Esophagus muscularis mucosa (tissue), 4 donors: ENCODE measurements around the gene DTX3. TPM values are rescaled to one million over a fixed set of nuclear protein-coding genes. Genes with fewer than 3 reads are reported as not detected.
"Not testable (repeated sequence)": the region's sequence is repeated elsewhere in the genome, so short reads cannot be mapped to it uniquely, and the experiment has no call there.

Experiments
- DNase-seq: peaks from one replicate; pipeline ENCODE4 v3.0.0-alpha.2; 2017; ENCODE audit errors: extremely low spot score
- H3K27ac ChIP-seq, 4 donors: fragments of 200-600 bp; sonication (generic); replicated peaks in 1 of 4; 1 replicate in 3 of 4; 2 replicates in 1 of 4; pipeline ENCODE4 v1.5.1; 2016 to 2019; ENCODE audit warnings: mild to moderate bottlenecking in 1 of 4
- H3K27me3 ChIP-seq, 4 donors: fragments of 200-600 bp; sonication (generic); one replicate each; pipeline versions ENCODE4 v1.5.1 to v1.6.0; 2016 to 2019
- H3K36me3 ChIP-seq, 4 donors: fragments of 200-600 bp; sonication (generic); one replicate each; pipeline ENCODE4 v1.5.1; 2016 to 2019
- H3K4me1 ChIP-seq, 4 donors: fragments of 200-600 bp; sonication (generic); one replicate each; pipeline ENCODE4 v1.5.1; 2016 to 2019
- H3K4me3 ChIP-seq, 4 donors: fragments of 200-600 bp; sonication (generic); 1 replicate in 2 of 4; 2 replicates in 2 of 4; pipeline ENCODE4 v1.5.1; 2016 to 2019; ENCODE audit warnings: mild to moderate bottlenecking in 4 of 4, moderate library complexity in 1 of 4
- H3K9me3 ChIP-seq, 4 donors: fragments of 200-600 bp; sonication (generic); 1 replicate in 3 of 4; 2 replicates in 1 of 4; pipeline ENCODE4 v1.5.1; 2016 to 2019
- CTCF ChIP-seq, 3 experiments: fragments of 200-600 bp in 2 of 3; fragments of 450-650 bp in 1 of 3; sonication (generic) in 2 of 3; IDR thresholded peaks; one replicate each; pipeline ENCODE4 v1.5.1; 2017 to 2019; ENCODE audit warnings: antibody characterized with exemption in 3 of 3, mild to moderate bottlenecking in 2 of 3, moderate library complexity in 1 of 3
- EP300 ChIP-seq: sonication (generic); formaldehyde crosslinking; IDR thresholded peaks from one replicate; pipeline ENCODE4 v1.6.1; 2017; ENCODE audit warnings: antibody characterized with exemption
- POLR2A ChIP-seq: fragments of 450-650 bp; IDR thresholded peaks from one replicate; pipeline ENCODE4 v1.6.1; 2017; ENCODE audit warnings: antibody characterized with exemption, moderate library complexity, mild to moderate bottlenecking, low read depth
- POLR2AphosphoS5 ChIP-seq, 2 donors: sonication (generic); formaldehyde crosslinking; IDR thresholded peaks; one replicate each; pipeline ENCODE4 v1.6.1; 2017; ENCODE audit warnings: antibody characterized with exemption in 2 of 2
- WGBS: methylation state at CpG from one replicate; pipeline ENCODE4 v1.1.5; 2018; 5-methylcytosine and 5-hydroxymethylcytosine counted together
- intact Hi-C: fragments of 100-400 bp; cut with DNase I; formaldehyde crosslinking; loops from one replicate; pipeline ENCODE4 v1.15.1; 2023
- total RNA-seq, 4 donors: library from RNA; depleted of rRNA; stranded (reverse); fragments of >200 nt; gene quantifications; one replicate each; pipeline versions ENCODE4 v1.1.0 to v1.2.1, GENCODE V29; 2016

The DTX3 gene
- total RNA-seq, 4 donors from 2014 or later, result 39.0 to 68.6 (median 46.8) TPM

DNA sequence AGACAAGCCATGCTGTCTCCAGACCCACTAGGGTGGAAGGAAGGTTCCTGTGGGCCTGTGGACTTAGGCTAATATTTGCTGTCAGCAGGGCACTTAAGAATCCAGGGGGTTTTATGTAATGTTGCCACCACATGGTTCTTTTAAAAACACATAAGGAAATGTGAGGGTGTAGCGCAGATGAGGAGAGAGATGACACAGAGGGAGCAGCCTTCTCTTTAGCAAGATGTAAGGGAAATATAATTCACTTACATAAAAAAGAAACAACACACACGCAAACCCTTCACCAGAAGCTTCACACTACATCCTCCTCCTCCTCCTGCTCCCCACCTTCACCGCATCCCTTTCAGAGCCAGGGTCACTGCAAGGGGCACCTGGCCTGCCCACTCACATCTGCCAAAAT, 18.5 kb upstream of the DTX3 start:
- peaks cover 0 to 6% (median 0%) of the 10 kb centered on the region in 4 donors for H3K27me3 ChIP-seq
- WGBS, result 90% methylated on average over 3 of the region's 3 CpGs
- peaks cover 7 to 17% (median 10%) of the 10 kb centered on the region in 4 donors for H3K4me1 ChIP-seq
- H3K9me3 ChIP-seq, result no peaks in the 10 kb centered on the region
- TF ChIP-seq CTCF (IDR thresholded peaks at IDR 0.05), result no peak
- TF ChIP-seq POLR2A, result no peak
- no peak for TF ChIP-seq EP300
- TF ChIP-seq POLR2AphosphoS5 (IDR thresholded peaks at IDR 0.05), result no peak
- H3K27ac ChIP-seq, result no peak overlapping the region
- DNase-seq, result no peak
- intact Hi-C loops, result no loop called here
- no peak overlapping the region for H3K4me3 ChIP-seq
- peaks cover 0 to 10% (median 4%) of the 10 kb centered on the region in 4 donors for H3K36me3 ChIP-seq

DNA sequence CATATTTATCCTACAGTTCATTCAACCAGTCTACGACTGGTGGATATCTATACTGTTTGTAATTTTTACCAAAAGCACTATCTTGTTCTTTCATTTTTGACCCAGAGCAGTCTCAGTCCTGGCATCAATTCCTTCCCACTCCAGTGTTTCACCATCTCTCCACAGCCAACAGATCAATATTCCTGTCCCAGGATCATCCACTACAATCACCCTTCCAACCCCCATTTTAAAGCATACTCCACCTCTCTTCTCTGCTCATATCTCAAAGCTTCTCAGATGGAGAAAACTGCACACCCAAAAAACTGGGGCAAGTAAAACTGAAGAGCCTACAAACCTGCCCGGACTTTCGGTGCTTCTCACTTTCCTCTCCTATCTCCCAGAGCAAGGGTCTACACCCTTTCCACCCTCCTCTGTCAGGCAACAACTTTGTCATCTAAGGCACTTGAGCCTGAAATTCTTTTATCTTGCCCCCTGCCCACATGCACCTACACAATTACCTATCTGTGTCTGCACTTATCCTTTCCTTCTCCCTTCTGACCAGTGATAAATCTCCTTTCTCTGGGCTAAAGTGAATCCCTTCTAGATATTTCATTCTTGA, 17.7 kb upstream of the DTX3 start:
- no peak overlapping the region for H3K4me3 ChIP-seq
- no peak for TF ChIP-seq CTCF (IDR thresholded peaks at IDR 0.05)
- no peak for TF ChIP-seq POLR2AphosphoS5 (IDR thresholded peaks at IDR 0.05)
- TF ChIP-seq EP300, result no peak
- TF ChIP-seq POLR2A, result no peak
- 88% methylated on average over 3 of the region's 3 CpGs for WGBS
- intact Hi-C loops, result no loop called here
- no peak overlapping the region for H3K27ac ChIP-seq
- H3K4me1 ChIP-seq, result peaks cover 7 to 21% (median 15%) of the 10 kb centered on the region in 4 donors
- no peaks in the 10 kb centered on the region for H3K9me3 ChIP-seq
- peaks cover 0 to 6% (median 0%) of the 10 kb centered on the region in 4 donors for H3K27me3 ChIP-seq
- no peak for DNase-seq
- H3K36me3 ChIP-seq, result peaks cover 0 to 2% (median under 1%) of the 10 kb centered on the region in 4 donors

DNA sequence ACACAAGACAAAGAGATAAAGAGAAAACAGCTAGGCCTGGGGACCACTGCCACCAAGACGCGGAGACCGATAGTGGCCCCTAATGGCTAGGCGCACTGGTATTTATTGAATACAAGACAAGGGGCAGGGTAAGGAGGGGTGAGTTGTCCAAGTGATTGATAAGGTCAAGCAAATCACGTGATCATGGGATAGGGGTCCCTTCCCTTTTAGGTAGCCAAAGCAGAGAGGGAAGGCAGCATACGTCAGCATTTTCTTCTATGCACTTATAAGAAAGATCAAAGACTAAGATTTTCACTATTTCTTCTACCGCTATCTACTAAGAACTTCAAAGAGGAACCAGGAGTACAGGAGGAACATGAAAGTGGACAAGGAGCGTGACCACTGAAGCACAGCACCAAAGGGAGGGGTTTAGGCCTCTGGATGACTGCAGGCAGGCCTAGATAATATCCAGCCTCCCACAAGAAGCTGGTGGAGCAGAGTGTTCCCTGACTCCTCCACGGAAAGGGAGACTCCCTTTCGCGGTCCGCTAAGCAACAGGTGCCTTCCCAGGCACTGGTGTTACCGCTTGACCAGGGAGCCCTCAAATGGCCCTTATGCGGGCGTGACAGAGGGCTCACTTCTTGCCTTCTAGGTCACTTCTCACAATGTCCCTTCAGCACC, 15.5 kb upstream of the DTX3 start:
- H3K27me3 ChIP-seq, intact Hi-C loops, H3K9me3 ChIP-seq, H3K4me3 ChIP-seq, H3K27ac ChIP-seq, H3K36me3 ChIP-seq, DNase-seq: not testable (repeated sequence)
- H3K4me1 ChIP-seq, result peaks cover 7 to 34% (median 25%) of the 10 kb centered on the region in 4 donors
- 95% methylated on average over 15 of the region's 15 CpGs for WGBS

DNA sequence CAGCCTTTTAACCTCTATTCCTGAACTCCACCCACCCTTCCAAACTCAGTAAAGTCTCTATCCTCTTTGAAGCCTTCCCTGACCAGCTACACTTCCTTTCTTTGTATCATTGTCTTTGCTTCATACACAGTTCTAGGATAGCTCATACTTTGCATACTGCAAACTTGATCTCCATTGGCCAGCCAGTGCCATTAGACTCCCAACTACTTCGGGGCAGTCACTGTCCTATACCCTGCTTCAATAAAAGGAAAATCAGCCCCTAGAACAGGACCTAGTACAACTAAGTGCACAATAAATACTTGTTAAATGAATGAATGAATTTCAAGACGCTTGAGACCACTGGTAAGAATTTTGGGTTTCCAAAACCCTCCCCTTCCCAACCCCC, 14.2 kb upstream of the DTX3 start:
- H3K36me3 ChIP-seq, result peaks cover 6 to 18% (median 8%) of the 10 kb centered on the region in 4 donors
- no peaks in the 10 kb centered on the region for H3K9me3 ChIP-seq
- peaks cover 0 to 6% (median 0%) of the 10 kb centered on the region in 4 donors for H3K27me3 ChIP-seq
- H3K27ac ChIP-seq, result peak overlapping the region; percentile 72 to 84 (median 81)
- no peak for TF ChIP-seq CTCF (IDR thresholded peaks at IDR 0.05)
- TF ChIP-seq EP300, result no peak
- no peak for TF ChIP-seq POLR2AphosphoS5 (IDR thresholded peaks at IDR 0.05)
- TF ChIP-seq POLR2A, result no peak
- H3K4me3 ChIP-seq, result peak overlapping the region; percentile 69 to 95 (median 77)
- H3K4me1 ChIP-seq, result peaks cover 7 to 34% (median 25%) of the 10 kb centered on the region in 4 donors
- DNase-seq, result no peak
- WGBS, result 26% methylated on average over 2 of the region's 2 CpGs
- intact Hi-C loops, result no loop called here

- peaks cover 7 to 34% (median 25%) of the 10 kb centered on the region in 4 donors for H3K4me1 ChIP-seq
- peak within 1 kb of the TSS; percentile 69 to 95 (median 77) for H3K4me3 ChIP-seq
- H3K36me3 ChIP-seq, result peaks cover 12 to 25% (median 14%) of the 10 kb centered on the region in 4 donors
- intact Hi-C loops, result no loop called here
- H3K27me3 ChIP-seq, result peaks cover 0 to 6% (median 0%) of the 10 kb centered on the region in 4 donors
- DNase-seq, result no peak
- H3K27ac ChIP-seq, result peak within 1 kb of the TSS; percentile 72 to 84 (median 81)
- TF ChIP-seq POLR2A (no peak), CTCF (IDR thresholded peaks at IDR 0.05) (peak in 1 of 3 experiments; percentile 23), POLR2AphosphoS5 (IDR thresholded peaks at IDR 0.05) (peak; percentile 79 to 83), EP300 (no peak)
- 1% methylated on average over 14 of the region's 69 CpGs for WGBS
- H3K9me3 ChIP-seq, result no peaks in the 10 kb centered on the region
Measured at GRCh38 chr12:57590864-57591781, 13.5 kb upstream of the DTX3 start, which contains the start of gene PIP4K2C. Gene PIP4K2C, plus strand, starts transcription at chr12:57591192. Its CDS starts 98 bp downstream, at chr12:57591290.
